HepG2 (cell line): ENCODE data around the gene CEMP1. TPM values are rescaled to one million over a fixed set of nuclear protein-coding genes. Genes with fewer than 3 reads are reported as not detected.
A peak's percentile ranks its signal among the peaks of the same experiment; 100 is the strongest.

ENCODE experiments used
- ATAC-seq: fragments of 200-7000 bp; cut with Tn5 transposase; 3 replicates; pipeline ENCODE4 v1.9.1; 2020; ENCODE audit warnings: mild to moderate bottlenecking, moderate library complexity
- BruUV-seq: library from RNA; stranded (reverse); fragments of 400-500 nt; replicated peaks from 2 replicates; lab custom pipeline; 2021; lab: Mats Ljungman, UMichigan
- CTCF ChIA-PET: fragments of 300-600 bp; formaldehyde crosslinking; extraction: SDS; loops from one replicate; lab custom pipeline; 2021; ENCODE audit warnings: low total read pairs, inconsistent platforms, low intra/inter-chr PET ratio; lab: Yijun Ruan, JAX
- POLR2A ChIA-PET: fragments of 350-600 bp; sonication (Branson Sonifier 250); formaldehyde crosslinking; loops from one replicate; lab custom pipeline; 2020; ENCODE audit warnings: antibody characterized with exemption, inconsistent platforms; lab: Yijun Ruan, JAX
- DNase-seq: peaks from one replicate; pipeline ENCODE4 v3.0.0-alpha.2; 2015; ENCODE audit warnings: low spot score
- FAIRE-seq: peaks from 3 replicates; lab custom pipeline; 2011; peaks lifted over from hg19 to GRCh38; lab: Jason Lieb, UNC
- H2AFZ ChIP-seq: one replicate; pipeline ENCODE4 v1.6.1; 2011; ENCODE audit warnings: low read length, inconsistent platforms
- H3K27ac ChIP-seq: fragments of 300-600 bp; 3 replicates; pipeline ENCODE4 v1.8.0; 2011; ENCODE audit warnings: mixed run types, mild to moderate bottlenecking, mixed read lengths, low read length, inconsistent platforms; ENCODE audit not compliant: insufficient read depth; ENCODE audit errors: extremely low read length
- H3K27me3 ChIP-seq, 2 experiments: fragments of 200-600 bp in 1 of 2; 2 replicates in 1 of 2; 3 replicates in 1 of 2; pipeline versions ENCODE4 v1.6.0 to v1.8.0; 2011; ENCODE audit warnings: low read length in 2 of 2, mild to moderate bottlenecking in 2 of 2, moderate library complexity in 2 of 2, inconsistent platforms in 1 of 2; ENCODE audit not compliant: insufficient read depth in 2 of 2, control insufficient read depth in 1 of 2
- H3K36me3 ChIP-seq, 2 experiments: fragments of 200-600 bp in 1 of 2; replicated peaks in 1 of 2; 2 replicates in 1 of 2; 3 replicates in 1 of 2; pipeline versions ENCODE4 v1.5.1 to v1.8.0; 2011; ENCODE audit warnings: low read length in 2 of 2, inconsistent platforms in 1 of 2; ENCODE audit not compliant: insufficient read depth in 2 of 2, control insufficient read depth in 1 of 2
- H3K4me1 ChIP-seq: 2 replicates; pipeline ENCODE4 v1.5.1; 2012; ENCODE audit warnings: low read length, inconsistent platforms; ENCODE audit not compliant: insufficient read depth
- H3K4me2 ChIP-seq: 2 replicates; pipeline ENCODE4 v1.6.0; 2011; ENCODE audit warnings: low read depth, low read length, inconsistent platforms
- H3K4me3 ChIP-seq, 3 experiments: fragments of 200-600 bp in 1 of 3; sonication (generic), shearing (Covaris generic) in 1 of 3; replicated peaks in 1 of 3; 2 replicates each; pipeline ENCODE4 v1.5.1; 2011 to 2016; ENCODE audit warnings: low read length in 3 of 3, inconsistent platforms in 2 of 3, low read depth in 2 of 3, mild to moderate bottlenecking in 2 of 3, control low read depth in 1 of 3, mixed read lengths in 1 of 3; ENCODE audit not compliant: insufficient read depth in 1 of 3
- H3K79me2 ChIP-seq: one replicate; pipeline ENCODE4 v1.6.1; 2011; ENCODE audit warnings: low read length, inconsistent platforms; ENCODE audit not compliant: insufficient read depth
- H3K9ac ChIP-seq: 2 replicates; pipeline ENCODE4 v1.6.0; 2011; ENCODE audit warnings: mild to moderate bottlenecking, low read depth, low read length, inconsistent platforms; ENCODE audit not compliant: insufficient read depth
- H3K9me3 ChIP-seq: 2 replicates; pipeline ENCODE4 v1.5.1; 2012; ENCODE audit warnings: mild to moderate bottlenecking, low read length
- H4K20me1 ChIP-seq: 2 replicates; pipeline ENCODE4 v1.6.0; 2011; ENCODE audit warnings: inconsistent platforms, mild to moderate bottlenecking, low read length, moderate library complexity; ENCODE audit not compliant: insufficient read depth
- FOSL2 ChIP-seq: sonication (generic); formaldehyde crosslinking; IDR thresholded peaks from 2 replicates; pipeline ENCODE4 v1.4.0; 2020; ENCODE audit warnings: missing genetic modification reagents
- GABPA ChIP-seq, 2 experiments: IDR thresholded peaks; 2 replicates each; pipeline ENCODE4 v1.6.1; 2011 to 2016; ENCODE audit warnings: low read depth in 2 of 2, low read length in 1 of 2, missing biosample characterization in 1 of 2, missing genetic modification characterization in 1 of 2
- KLF9 ChIP-seq: IDR thresholded peaks from 2 replicates; pipeline ENCODE4 v1.6.1; 2016; ENCODE audit warnings: low read depth
- MATR3 ChIP-seq: sonication (generic); formaldehyde crosslinking; IDR thresholded peaks from 2 replicates; pipeline ENCODE4 v1.4.0; 2020; ENCODE audit warnings: missing genetic modification reagents
- MED13 ChIP-seq: sonication (generic); formaldehyde crosslinking; IDR thresholded peaks from 2 replicates; pipeline ENCODE4 v1.5.0; 2020; ENCODE audit warnings: missing genetic modification reagents
- MEIS2 ChIP-seq: sonication (generic); formaldehyde crosslinking; IDR thresholded peaks from 2 replicates; pipeline ENCODE4 v1.9.0; 2021; ENCODE audit warnings: mild to moderate bottlenecking, missing genetic modification reagents
- MXI1 ChIP-seq: IDR thresholded peaks from 3 replicates; pipeline ENCODE4 v1.6.1; 2012; ENCODE audit warnings: low read depth, low read length, inconsistent platforms, borderline replicate concordance
- NCOR1 ChIP-seq: fragments of 200-600 bp; sonication (generic); IDR thresholded peaks from 2 replicates; pipeline ENCODE4 v1.7.0; 2017; ENCODE audit warnings: antibody characterized with exemption, low read length, borderline replicate concordance
- NFKBIZ ChIP-seq: IDR thresholded peaks from 2 replicates; pipeline ENCODE4 v1.6.1; 2018; ENCODE audit warnings: missing genetic modification reagents, missing compliant biosample characterization
- SUZ12 ChIP-seq: fragments of 150-350 bp; IDR thresholded peaks from 2 replicates; pipeline ENCODE4 v1.6.1; 2014; ENCODE audit warnings: low read depth, low read length
- ZBTB21 ChIP-seq: sonication (generic); formaldehyde crosslinking; IDR thresholded peaks from 2 replicates; pipeline ENCODE4 v1.4.0; 2020; ENCODE audit warnings: missing genetic modification reagents
- ZFYVE20 ChIP-seq: sonication (generic); formaldehyde crosslinking; IDR thresholded peaks from 2 replicates; pipeline ENCODE4 v1.8.0; 2023; ENCODE audit warnings: low read depth, mild to moderate bottlenecking, moderate library complexity, missing genetic modification reagents, borderline replicate concordance
- ZNF12 ChIP-seq: sonication (generic); formaldehyde crosslinking; IDR thresholded peaks from 2 replicates; pipeline ENCODE4 v1.5.0; 2020; ENCODE audit warnings: missing genetic modification reagents
- ZNF614 ChIP-seq: IDR thresholded peaks from 2 replicates; pipeline ENCODE4 v1.6.1; 2018; ENCODE audit warnings: missing biosample characterization, missing genetic modification reagents, inconsistent platforms, borderline replicate concordance
- ZNF782 ChIP-seq: sonication (generic); formaldehyde crosslinking; IDR thresholded peaks from 2 replicates; pipeline ENCODE4 v1.4.0; 2020; ENCODE audit warnings: missing genetic modification reagents, mild to moderate bottlenecking, borderline replicate concordance
- ZNF841 ChIP-seq: sonication (generic); formaldehyde crosslinking; IDR thresholded peaks from 2 replicates; pipeline ENCODE4 v1.8.1; 2023; ENCODE audit warnings: missing genetic modification reagents, borderline replicate concordance
- WGBS: methylation state at CpG from one replicate; pipeline ENCODE4 v1.1.6; 2017; ENCODE audit warnings: low lambda C conversion rate; 5-methylcytosine and 5-hydroxymethylcytosine counted together
- in situ Hi-C: cut with HindIII; loops from 2 replicates; pipeline ENCODE4 v1.10.0; 2017; ENCODE audit warnings: low pct_unique_long_range_greater_than_20kb; ENCODE audit not compliant: extremely low pct_ligation_motif_present
- intact Hi-C: fragments of 100-400 bp; cut with micrococcal nuclease; formaldehyde crosslinking; loops from one replicate; pipeline ENCODE4 v1.10.0; 2022; ENCODE audit not compliant: unreplicated experiment
- polyA plus RNA-seq, 8 experiments: library from polyadenylated mRNA; depleted of rRNA in 3 of 8; stranded (reverse) in 7 of 8; unstranded in 1 of 8; fragments of >200 nt; fragmentation: Illumina TruSeq in 4 of 8; extraction: Trizol in 4 of 8; gene quantifications; 2 replicates each; pipeline versions ENCODE4 v1.2.1 to v1.2.3, GENCODE V29; 2011 to 2016; ENCODE audit warnings: low read depth in 4 of 8, missing spikeins in 1 of 8, mixed read lengths in 1 of 8; ENCODE audit not compliant: insufficient read depth in 1 of 8
- total RNA-seq, 5 experiments: library from RNA; depleted of rRNA; stranded (reverse); fragments of >200 nt; fragmentation: Illumina TruSeq; extraction: Trizol; gene quantifications; 2 replicates each; pipeline ENCODE4 v1.2.3, GENCODE V29; 2016; ENCODE audit warnings: low read depth in 1 of 5
- TF ChIP-seq, protein P1 (sequence below): sonication (generic); formaldehyde crosslinking; IDR thresholded peaks from 2 replicates; pipeline ENCODE4 v1.4.0; 2020; ENCODE audit warnings: mild to moderate bottlenecking, missing genetic modification reagents
- TF ChIP-seq, protein P2 (sequence below): sonication (generic); formaldehyde crosslinking; IDR thresholded peaks from 2 replicates; pipeline ENCODE4 v1.8.1; 2023; ENCODE audit warnings: mild to moderate bottlenecking, missing genetic modification reagents
- TF ChIP-seq, protein P3 (sequence below): sonication (generic); formaldehyde crosslinking; IDR thresholded peaks from 2 replicates; pipeline ENCODE4 v1.5.0; 2020; ENCODE audit warnings: mild to moderate bottlenecking, low read depth, missing genetic modification reagents, borderline replicate concordance

The CEMP1 gene
- total and polyA plus RNA-seq, 2 of the 13 experiments (the other 11 are each of a cell fraction or from before 2014, with no cell fraction given): not detected

GRCh38 chr16:2500918-2501750, 30.1 kb downstream of the CEMP1 start:
- peak overlapping the region in 2 of 3 experiments; percentile 26 to 56; a peak in 2 of 6 replicates for H3K4me3 ChIP-seq
- 75% methylated on average over 2 of the region's 23 CpGs for WGBS
- H3K9me3 ChIP-seq: no peaks in the 10 kb centered on the region
- no peaks in the 10 kb centered on the region for H3K27me3 ChIP-seq
- no peak overlapping the region for H2AFZ ChIP-seq
- ChIA-PET POLR2A (interaction anchor here (0.7 to 1.4 kb wide), 7 partner anchors 12 to 536 kb away, joined by 3 to 7 read pairs (median 5); partner anchors contain the start of genes AMDHD2, ECI1, RPS2 and TBC1D24), CTCF (interaction anchor here (0.8 to 2.2 kb wide), 5 partner anchors 26 to 160 kb away, joined by 3 to 28 read pairs (median 8); partner anchors contain the start of genes ABCA3, CCNF and TBC1D24)
- H4K20me1 ChIP-seq: no peaks in the 10 kb centered on the region
- no peak overlapping the region for H3K27ac ChIP-seq
- peaks cover 22% of the 10 kb centered on the region for H3K4me1 ChIP-seq
- ATAC-seq (peak; percentile 91), DNase-seq (peak; percentile 64), FAIRE-seq (peak; percentile 68)
- H3K9ac ChIP-seq: no peak overlapping the region; the same call in 1 of the 2 replicates
- intact Hi-C loops: loop anchor here (1.0 to 10.0 kb wide), 2 partner anchors 71 to 156 kb away; partner anchors contain the start of gene ABCA3
- H3K4me2 ChIP-seq: peak overlapping the region; percentile 50; the same call in 1 of the 2 replicates
- peaks cover 14 to 26% of the 10 kb centered on the region in 2 experiments; a peak in 4 of 5 replicates for H3K36me3 ChIP-seq
- H3K79me2 ChIP-seq: no peaks in the 10 kb centered on the region
- no TSS peak for BruUV-seq
- in situ Hi-C loops: loop anchor here (5.0 kb wide), 1 partner anchor 74 kb away; the partner anchor contains the start of gene CCNF
- TF ChIP-seq ZNF841 (CRISPR knock-in tag) (no peak), ZNF614 (CRISPR knock-in tag) (no peak), SUZ12 (no peak), ZNF12 (CRISPR knock-in tag) (no peak), ZFYVE20 (no peak), MED13 (CRISPR knock-in tag) (no peak), MEIS2 (CRISPR knock-in tag) (no peak), MXI1 (peak; percentile 47; the same call in 1 of the 3 replicates), FOSL2 (peak; percentile 20; the same call in 1 of the 2 replicates), NCOR1 (no peak), ZBTB21 (CRISPR knock-in tag) (no peak), MATR3 (CRISPR knock-in tag) (no peak), KLF9 (CRISPR knock-in tag) (no peak), ZNF782 (CRISPR knock-in tag) (no peak), GABPA (IDR thresholded peaks at IDR 0.05; ENCODE audit: low read depth, low read length) (no peak), GABPA (CRISPR knock-in tag; IDR thresholded peaks at IDR 0.05; ENCODE audit: low read depth) (no peak), NFKBIZ (no peak)
- TF ChIP-seq, protein P1, sequence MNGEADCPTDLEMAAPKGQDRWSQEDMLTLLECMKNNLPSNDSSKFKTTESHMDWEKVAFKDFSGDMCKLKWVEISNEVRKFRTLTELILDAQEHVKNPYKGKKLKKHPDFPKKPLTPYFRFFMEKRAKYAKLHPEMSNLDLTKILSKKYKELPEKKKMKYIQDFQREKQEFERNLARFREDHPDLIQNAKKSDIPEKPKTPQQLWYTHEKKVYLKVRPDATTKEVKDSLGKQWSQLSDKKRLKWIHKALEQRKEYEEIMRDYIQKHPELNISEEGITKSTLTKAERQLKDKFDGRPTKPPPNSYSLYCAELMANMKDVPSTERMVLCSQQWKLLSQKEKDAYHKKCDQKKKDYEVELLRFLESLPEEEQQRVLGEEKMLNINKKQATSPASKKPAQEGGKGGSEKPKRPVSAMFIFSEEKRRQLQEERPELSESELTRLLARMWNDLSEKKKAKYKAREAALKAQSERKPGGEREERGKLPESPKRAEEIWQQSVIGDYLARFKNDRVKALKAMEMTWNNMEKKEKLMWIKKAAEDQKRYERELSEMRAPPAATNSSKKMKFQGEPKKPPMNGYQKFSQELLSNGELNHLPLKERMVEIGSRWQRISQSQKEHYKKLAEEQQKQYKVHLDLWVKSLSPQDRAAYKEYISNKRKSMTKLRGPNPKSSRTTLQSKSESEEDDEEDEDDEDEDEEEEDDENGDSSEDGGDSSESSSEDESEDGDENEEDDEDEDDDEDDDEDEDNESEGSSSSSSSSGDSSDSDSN (CRISPR knock-in tag): no peak; the same call in 1 of the 2 replicates
- TF ChIP-seq, protein P2, sequence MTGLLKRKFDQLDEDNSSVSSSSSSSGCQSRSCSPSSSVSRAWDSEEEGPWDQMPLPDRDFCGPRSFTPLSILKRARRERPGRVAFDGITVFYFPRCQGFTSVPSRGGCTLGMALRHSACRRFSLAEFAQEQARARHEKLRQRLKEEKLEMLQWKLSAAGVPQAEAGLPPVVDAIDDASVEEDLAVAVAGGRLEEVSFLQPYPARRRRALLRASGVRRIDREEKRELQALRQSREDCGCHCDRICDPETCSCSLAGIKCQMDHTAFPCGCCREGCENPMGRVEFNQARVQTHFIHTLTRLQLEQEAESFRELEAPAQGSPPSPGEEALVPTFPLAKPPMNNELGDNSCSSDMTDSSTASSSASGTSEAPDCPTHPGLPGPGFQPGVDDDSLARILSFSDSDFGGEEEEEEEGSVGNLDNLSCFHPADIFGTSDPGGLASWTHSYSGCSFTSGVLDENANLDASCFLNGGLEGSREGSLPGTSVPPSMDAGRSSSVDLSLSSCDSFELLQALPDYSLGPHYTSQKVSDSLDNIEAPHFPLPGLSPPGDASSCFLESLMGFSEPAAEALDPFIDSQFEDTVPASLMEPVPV: no peak
- TF ChIP-seq, protein P3, sequence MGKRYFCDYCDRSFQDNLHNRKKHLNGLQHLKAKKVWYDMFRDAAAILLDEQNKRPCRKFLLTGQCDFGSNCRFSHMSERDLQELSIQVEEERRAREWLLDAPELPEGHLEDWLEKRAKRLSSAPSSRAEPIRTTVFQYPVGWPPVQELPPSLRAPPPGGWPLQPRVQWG (CRISPR knock-in tag): no peak
